ENCODE results near the gene NGDN. TPM values are rescaled to one million over a fixed set of nuclear protein-coding genes. Genes with fewer than 3 reads are reported as not detected.

Gene NGDN
- total and polyA plus RNA-seq, 2 of the 8 experiments (the other 6 are each of a cell fraction or from before 2014, with no cell fraction given), result 39.8 to 48.8 TPM

GRCh38 chr14:23436327-23437132, 33.0 kb upstream of the NGDN start:
- H2BK5ac ChIP-seq (ENCODE audit: low read depth, low read length), result peak overlapping the region; percentile 8; the same call in 1 of the 2 replicates
- no peak overlapping the region for H2BK15ac ChIP-seq (ENCODE audit: low read length)
- H4K20me1 ChIP-seq (replicated peaks in 1 of 2; ENCODE audit: control insufficient read depth in 1 of 2, insufficient read depth in 2 of 2, low read length in 2 of 2), result no peaks in the 10 kb centered on the region
- H3K4me3 ChIP-seq (ENCODE audit: extremely low read depth in 1 of 4, insufficient read depth in 2 of 4, low read depth in 3 of 4, low read length in 4 of 4), result no peak overlapping the region
- no peak overlapping the region for H3K18ac ChIP-seq (ENCODE audit: extremely low read depth, low read length)
- no peak overlapping the region for H2BK120ac ChIP-seq (replicated peaks; ENCODE audit: low read depth, low read length)
- CTCF ChIA-PET (ENCODE audit: partially characterized antibody), result interaction anchor here (0.6 to 3.2 kb wide), 24 partner anchors 10 to 316 kb away, joined by 3 to 19 read pairs (median 4); partner anchors contain the start of gene SLC22A17
- DNase-seq (ENCODE audit: low read depth in 1 of 2, low spot score in 2 of 2) (no peak), FAIRE-seq (no peak)
- H3K79me1 ChIP-seq (ENCODE audit: low read depth, low read length), result no peaks in the 10 kb centered on the region
- H2BK12ac ChIP-seq (ENCODE audit: low read depth, low read length), result no peak overlapping the region
- H3K4me1 ChIP-seq (replicated peaks in 1 of 4; ENCODE audit: control insufficient read depth in 3 of 4, insufficient read depth in 4 of 4, low read length in 3 of 4), result peaks cover 0 to 6% (median 2%) of the 10 kb centered on the region in 4 experiments; a peak in 2 of 7 replicates
- no peak overlapping the region for H3K4ac ChIP-seq (replicated peaks; ENCODE audit: insufficient read length, low read depth, low read length)
- H3K36me3 ChIP-seq (ENCODE audit: control insufficient read depth in 2 of 4, insufficient read depth in 4 of 4, low read length in 3 of 4), result no peaks in the 10 kb centered on the region
- WGBS, 2 experiments (ENCODE audit: extremely low coverage in 1 of 2, insufficient coverage in 1 of 2, insufficient read length in 1 of 2, insufficient replicate concordance in 2 of 2, low coverage in 1 of 2, low lambda C conversion rate in 2 of 2, missing lambda C conversion rate in 1 of 2), result 86% methylated on average over 15 of the region's 15 CpGs; no CpG with 5 or more reads in 1 of the 2 experiments
- no peak overlapping the region for H2AK5ac ChIP-seq (ENCODE audit: low read depth, low read length)
- POLR2A ChIA-PET (ENCODE audit: partially characterized antibody), result interaction anchor here (0.9 to 1.3 kb wide), 4 partner anchors 14 to 115 kb away, joined by 3 to 4 read pairs (median 3); partner anchors contain the start of gene PABPN1
- peaks cover 0 to 4% (median 1%) of the 10 kb centered on the region in 4 experiments; a peak in 2 of 7 replicates for H3K27me3 ChIP-seq (replicated peaks in 1 of 4; ENCODE audit: control insufficient read depth in 3 of 4, extremely low read depth in 1 of 4, insufficient read depth in 3 of 4, low read length in 3 of 4)
- H2AFZ ChIP-seq (ENCODE audit: low read length), result no peak overlapping the region
- no peaks in the 10 kb centered on the region for H3K79me2 ChIP-seq (ENCODE audit: control insufficient read depth in 1 of 2, insufficient read depth in 2 of 2, low read length in 2 of 2)
- no peak overlapping the region for H3K4me2 ChIP-seq (ENCODE audit: insufficient read depth in 1 of 2, low read depth in 2 of 2, low read length in 2 of 2)
- no peak overlapping the region for H3K14ac ChIP-seq (ENCODE audit: insufficient read length)
- H4K8ac ChIP-seq (ENCODE audit: extremely low read depth, insufficient read depth, low read length), result no peak overlapping the region
- H4K5ac ChIP-seq (ENCODE audit: insufficient read length, low read depth, low read length), result no peak overlapping the region
- H2BK20ac ChIP-seq (ENCODE audit: low read length), result no peak overlapping the region
- H3K23me2 ChIP-seq (ENCODE audit: low read depth, low read length), result no peaks in the 10 kb centered on the region
- no peak overlapping the region for H4K91ac ChIP-seq (replicated peaks; ENCODE audit: insufficient read length, low read length)
- H3K56ac ChIP-seq (replicated peaks; ENCODE audit: insufficient read length, low read depth, low read length), result no peak overlapping the region
- no peak overlapping the region for H3K9ac ChIP-seq (replicated peaks in 1 of 4; ENCODE audit: extremely low read depth in 1 of 4, low read depth in 3 of 4, low read length in 3 of 4)
- no peak for TF ChIP-seq SRF (IDR thresholded peaks at IDR 0.05; ENCODE audit: low read depth, low read length)
- no peak overlapping the region for H3K27ac ChIP-seq (ENCODE audit: low read depth, low read length)
- H3K23ac ChIP-seq (ENCODE audit: insufficient read length), result no peak overlapping the region
- no peaks in the 10 kb centered on the region for H3K9me3 ChIP-seq (ENCODE audit: insufficient read depth in 2 of 2, low read depth in 1 of 2, low read length in 1 of 2)
